HG03060 (cell line): ENCODE measurements around the gene OR6J1.
"Not testable (repeated sequence)": the region's sequence is repeated elsewhere in the genome, so short reads cannot be mapped to it uniquely, and the experiment has no call there.

ENCODE experiments used
- ATAC-seq: cut with Tn5 transposase; IDR thresholded peaks from one replicate; pipeline ENCODE4 v1.9.1; 2021; ENCODE audit warnings: low read depth, moderate number of reproducible peaks; ENCODE audit not compliant: unreplicated experiment

OR6J1 gene

DNA sequence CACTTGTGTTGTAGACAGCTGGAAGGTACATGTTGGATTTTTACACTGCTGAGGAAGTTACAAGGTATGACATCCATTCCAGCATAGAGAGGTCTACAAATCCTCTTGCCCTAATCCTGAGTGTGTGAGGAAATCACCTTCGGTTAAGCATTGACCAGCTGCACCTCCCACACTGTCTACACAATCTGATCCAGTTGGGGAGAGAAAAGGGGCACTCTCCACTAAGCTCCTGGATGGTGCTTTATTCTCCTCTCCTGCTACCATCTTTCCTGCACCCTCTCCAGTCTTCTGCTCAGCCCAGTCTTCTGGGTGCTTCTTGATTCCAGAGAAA, at the start of gene OR6J1:
Gene OR6J1 (minus strand): TSS at position 48 of the 331 bp plus-strand sequence. CDS start 9,541 bp downstream, outside the sequence.
- ATAC-seq: no peak

GRCh38 chr14:22692194-22692593, 48.0 kb upstream of the OR6J1 start:
- ATAC-seq: no peak

- ATAC-seq: no peak
These were observed 47.0 kb upstream of the OR6J1 start for GRCh38 chr14:22691171-22691570.

GRCh38 chr14:22689199-22689598, 45.0 kb upstream of the OR6J1 start:
- no peak for ATAC-seq

DNA sequence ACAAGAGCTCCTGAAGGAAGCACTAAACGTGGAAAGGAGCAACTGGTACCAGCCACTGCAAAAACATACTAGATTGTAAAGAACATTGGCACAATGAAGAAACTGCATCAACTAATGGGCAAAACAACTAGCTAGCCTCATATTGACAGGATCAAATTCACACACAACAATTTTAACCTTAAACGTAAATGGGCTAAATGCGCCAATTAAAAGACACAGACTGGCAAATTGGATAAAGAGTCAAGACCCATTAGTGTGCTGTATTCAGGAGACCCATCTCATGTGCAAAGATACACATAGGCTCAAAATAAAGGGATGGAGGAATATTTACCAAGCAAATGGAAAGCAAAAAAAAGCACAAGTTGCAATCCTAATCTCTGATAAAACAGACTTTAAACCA, 43.8 kb upstream of the OR6J1 start:
- not testable (repeated sequence) for ATAC-seq

DNA sequence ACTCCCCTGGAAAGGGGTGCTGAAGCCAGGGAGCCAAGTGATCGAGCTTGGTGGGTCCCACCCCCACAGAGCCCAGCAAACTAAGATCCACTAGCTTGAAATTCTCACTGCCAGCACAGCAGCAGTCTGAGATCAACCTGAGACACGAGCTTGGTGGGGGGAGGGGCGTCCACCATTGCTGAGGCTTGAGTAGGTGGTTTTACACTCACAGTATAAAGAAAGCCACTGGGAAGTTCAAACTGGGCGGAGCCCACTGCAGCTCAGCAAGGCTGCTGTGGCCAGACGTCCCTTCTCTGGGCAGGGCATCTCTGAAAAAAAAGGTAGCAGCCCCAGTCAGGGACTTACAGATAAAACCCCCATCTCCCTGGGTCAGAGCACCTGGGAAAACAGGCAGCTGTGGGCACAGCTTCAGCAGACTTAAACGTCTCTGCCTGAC, 42.0 kb upstream of the OR6J1 start:
- not testable (repeated sequence) for ATAC-seq

- ATAC-seq: no peak
These were observed 41.3 kb upstream of the OR6J1 start for GRCh38 chr14:22685467-22685866.

DNA sequence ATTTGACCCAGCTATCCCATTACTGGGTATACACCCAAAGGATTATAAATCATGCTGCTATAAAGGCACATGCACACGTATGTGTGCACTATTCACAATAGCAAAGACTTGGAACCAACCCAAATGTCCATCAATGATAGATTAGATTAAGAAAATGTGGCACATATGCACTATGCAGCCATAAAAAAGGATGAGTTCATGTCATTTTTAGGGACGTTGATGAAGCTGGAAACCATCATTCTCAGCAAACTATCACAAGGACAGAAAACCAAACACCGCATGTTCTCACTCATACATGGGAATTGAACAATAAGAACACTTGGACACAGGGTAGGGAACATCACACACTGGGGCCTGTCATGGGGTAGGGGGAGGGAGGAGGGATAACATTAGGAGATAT, 39.3 kb upstream of the OR6J1 start:
- ATAC-seq: not testable (repeated sequence)

DNA sequence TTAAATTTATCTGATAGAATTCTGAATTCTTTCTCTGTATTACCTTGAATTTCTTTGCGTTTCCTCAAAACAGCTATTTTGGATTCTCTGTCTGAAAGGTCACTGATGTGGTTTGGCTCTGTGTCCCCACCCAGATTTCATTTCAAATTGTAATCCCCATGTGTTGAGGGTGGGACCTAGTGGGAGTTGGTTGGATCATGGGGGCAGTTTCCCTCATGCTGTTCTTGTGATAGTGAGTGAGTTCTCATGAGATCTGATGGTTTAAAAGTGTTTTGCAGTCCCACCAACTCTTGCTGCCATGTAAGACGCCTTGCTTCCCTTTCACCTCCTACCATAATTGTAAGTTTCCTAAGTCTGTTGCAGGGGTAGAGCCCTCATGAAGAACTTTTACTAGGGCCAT, 34.1 kb upstream of the OR6J1 start:
- no peak for ATAC-seq

DNA sequence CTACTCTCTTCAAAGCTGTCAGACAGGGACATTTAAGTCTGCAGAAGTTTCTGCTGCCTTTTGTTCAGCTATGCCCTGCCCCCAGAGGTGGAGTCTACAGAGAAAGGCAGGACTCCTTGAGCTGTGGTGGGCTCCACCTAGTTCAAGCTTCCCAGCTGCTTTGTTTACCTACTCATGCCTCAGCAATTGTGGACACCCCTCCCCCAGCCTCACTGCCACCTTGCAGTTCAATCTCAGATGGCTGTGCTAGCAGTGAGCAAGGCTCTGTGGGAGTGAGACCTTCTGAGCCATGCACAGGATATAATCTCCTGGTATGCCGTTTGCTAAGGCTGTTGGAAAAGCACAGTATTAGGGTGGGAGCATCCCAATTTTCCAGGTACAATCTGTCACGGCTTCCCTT, 33.4 kb upstream of the OR6J1 start:
- ATAC-seq: not testable (repeated sequence)

DNA sequence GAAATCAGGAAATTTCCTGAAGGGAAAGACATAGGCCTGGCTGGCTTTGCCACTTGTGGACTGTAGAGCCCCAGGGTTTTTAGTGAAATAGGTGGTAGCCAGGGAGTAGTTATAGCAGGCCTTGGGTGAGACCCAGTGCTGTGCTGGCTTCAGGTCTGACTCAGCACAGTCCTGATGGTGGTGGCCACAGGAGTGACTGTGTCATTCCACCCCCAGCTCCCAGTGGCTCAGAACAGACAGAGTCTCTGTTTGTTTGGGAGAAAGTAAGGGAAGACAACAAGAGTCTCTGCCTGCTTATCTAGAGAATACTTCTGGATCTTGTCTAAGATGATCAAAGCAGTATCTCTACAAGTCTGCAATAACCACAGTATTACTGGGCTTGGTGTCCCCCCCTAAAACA, 27.5 kb upstream of the OR6J1 start:
- no peak for ATAC-seq

GRCh38 chr14:22668863-22669262, 24.7 kb upstream of the OR6J1 start:
- no peak for ATAC-seq

DNA sequence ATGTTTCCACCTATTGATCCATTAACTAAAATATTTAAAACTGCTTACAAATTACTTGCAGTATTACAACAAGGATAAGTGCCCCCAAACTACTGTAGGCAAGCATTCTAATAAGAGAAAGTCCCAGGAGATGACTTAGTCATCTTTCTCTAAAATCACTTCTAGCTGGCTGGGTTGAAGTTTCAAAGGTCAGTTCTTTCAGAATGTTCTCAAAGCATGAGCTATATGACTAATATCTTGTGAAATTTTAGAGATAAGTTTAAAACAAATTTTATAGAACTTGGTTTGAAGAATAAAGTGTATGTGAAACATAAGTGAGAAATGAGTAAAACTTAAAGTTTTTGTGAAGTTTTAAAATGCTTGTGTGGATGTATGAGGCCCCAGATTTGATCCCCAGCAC, 24.3 kb upstream of the OR6J1 start:
- no peak for ATAC-seq

- no peak for ATAC-seq
These were observed 23.7 kb upstream of the OR6J1 start for GRCh38 chr14:22667881-22668280.

- ATAC-seq: no peak
These were observed 22.2 kb upstream of the OR6J1 start for GRCh38 chr14:22666203-22666893.

- ATAC-seq: no peak
These were observed 20.1 kb upstream of the OR6J1 start for GRCh38 chr14:22664261-22664660.

- ATAC-seq: no peak
These were observed 16.5 kb upstream of the OR6J1 start for GRCh38 chr14:22660654-22661053.

DNA sequence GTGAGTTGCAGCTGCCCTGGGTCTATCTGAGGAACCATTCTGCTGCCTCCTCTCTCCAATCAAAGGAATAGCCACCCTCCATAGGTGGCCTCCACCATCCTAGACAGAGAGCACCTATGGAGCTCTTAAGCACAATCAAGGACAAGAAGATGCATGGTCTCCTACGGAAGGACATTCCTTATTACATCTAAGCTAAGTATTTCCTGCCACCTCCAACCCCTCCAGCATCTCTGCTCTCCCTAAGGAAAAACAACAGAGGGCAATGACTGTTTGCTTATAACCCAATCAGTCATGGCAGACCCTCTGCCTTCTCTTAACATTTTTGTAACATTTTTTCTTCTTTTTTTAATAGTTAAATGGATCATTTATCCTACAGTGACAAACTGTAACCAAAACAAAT, 14.8 kb upstream of the OR6J1 start:
- ATAC-seq: no peak

- ATAC-seq: no peak
These were observed 13.7 kb upstream of the OR6J1 start for GRCh38 chr14:22657861-22658260.

DNA sequence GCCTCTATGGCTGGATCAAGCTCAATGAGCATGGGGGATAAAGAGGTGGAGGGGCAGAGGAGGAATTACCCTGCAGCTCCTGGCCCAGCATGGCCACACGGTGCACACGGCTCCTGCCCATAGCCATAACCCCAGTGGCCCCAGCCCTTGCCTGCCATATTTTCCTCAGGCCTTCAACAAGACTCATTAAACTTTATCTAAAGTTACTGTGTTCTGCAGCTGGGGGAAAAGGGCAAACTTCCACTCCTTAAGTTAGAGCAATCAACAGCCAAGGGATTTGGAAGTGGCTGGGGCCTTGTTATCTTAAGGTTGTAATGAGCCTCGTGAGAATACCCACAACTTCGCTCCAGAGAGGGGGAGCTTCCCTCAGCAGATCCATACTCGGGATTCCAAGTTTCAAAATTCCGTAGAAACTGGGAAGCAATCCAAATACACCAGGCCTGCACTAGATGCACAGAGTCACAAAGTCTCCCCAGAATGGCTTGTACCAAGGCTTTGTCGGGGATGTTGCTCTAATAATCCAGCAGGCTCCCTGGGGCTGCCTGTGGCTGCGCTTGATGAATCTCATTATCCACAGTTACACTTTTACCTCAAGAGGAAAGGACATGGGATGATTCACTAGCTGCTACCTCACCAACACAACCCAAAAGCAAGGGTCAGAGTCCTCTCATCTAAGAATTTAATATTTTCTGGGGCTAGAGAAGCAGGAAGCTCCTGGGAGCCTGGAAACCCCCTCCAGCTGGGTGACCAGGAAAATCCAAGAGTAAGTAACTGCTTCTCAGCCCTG, 13.0 kb upstream of the OR6J1 start:
- no peak for ATAC-seq

- ATAC-seq: no peak
These were observed 12.1 kb upstream of the OR6J1 start for GRCh38 chr14:22656226-22656625.

- no peak for ATAC-seq
These were observed 9.0 kb upstream of the OR6J1 start for GRCh38 chr14:22653012-22653621.
